ENCODE measurements around the gene ACVR1C.

Gene ACVR1C

GRCh38 chr2:157628477-157629415, at the start of gene ACVR1C:
TSS of gene ACVR1C (minus strand) at chr2:157628864. CDS start at chr2:157628644, 220 bp downstream.
- DNase-seq: peak; percentile 63

- no peak for DNase-seq
Measured at GRCh38 chr2:157677941-157678340, 49.3 kb upstream of the ACVR1C start.

GRCh38 chr2:157672129-157672528, 43.5 kb upstream of the ACVR1C start:
- DNase-seq: no peak

GRCh38 chr2:157662401-157662800, 33.7 kb upstream of the ACVR1C start:
- no peak for DNase-seq

GRCh38 chr2:157661776-157662175, 33.1 kb upstream of the ACVR1C start:
- DNase-seq: no peak

GRCh38 chr2:157657858-157658257, 29.2 kb upstream of the ACVR1C start:
- no peak for DNase-seq

- DNase-seq: no peak
Measured at GRCh38 chr2:157657101-157657500, 28.4 kb upstream of the ACVR1C start.

GRCh38 chr2:157644776-157645175, 16.1 kb upstream of the ACVR1C start:
- DNase-seq: no peak

GRCh38 chr2:157631861-157632260, 3.2 kb upstream of the ACVR1C start:
- DNase-seq: no peak

GRCh38 chr2:157627594-157628476, 829 bp downstream of the ACVR1C start:
- DNase-seq: peak; percentile 16

GRCh38 chr2:157625296-157625695, 3.4 kb downstream of the ACVR1C start:
- no peak for DNase-seq

- no peak for DNase-seq
Measured at GRCh38 chr2:157620956-157621355, 7.7 kb downstream of the ACVR1C start.

GRCh38 chr2:157611726-157612125, 16.9 kb downstream of the ACVR1C start:
- DNase-seq: no peak

GRCh38 chr2:157611110-157611509, 17.6 kb downstream of the ACVR1C start:
- DNase-seq: no peak

GRCh38 chr2:157606534-157606933, 22.1 kb downstream of the ACVR1C start:
- DNase-seq: no peak

GRCh38 chr2:157603198-157603597, 25.5 kb downstream of the ACVR1C start:
- no peak for DNase-seq

GRCh38 chr2:157601807-157602206, 26.9 kb downstream of the ACVR1C start:
- DNase-seq: no peak

GRCh38 chr2:157596992-157597681, 31.5 kb downstream of the ACVR1C start:
- peak; percentile 25 for DNase-seq

GRCh38 chr2:157593411-157593810, 35.3 kb downstream of the ACVR1C start:
- no peak for DNase-seq

GRCh38 chr2:157592948-157593347, 35.7 kb downstream of the ACVR1C start:
- no peak for DNase-seq

GRCh38 chr2:157592374-157592773, 36.3 kb downstream of the ACVR1C start:
- no peak for DNase-seq

GRCh38 chr2:157587576-157587975, 41.1 kb downstream of the ACVR1C start:
- no peak for DNase-seq

GRCh38 chr2:157574165-157574564, 54.5 kb downstream of the ACVR1C start:
- DNase-seq: no peak

Data from activated effector memory CD4-positive, alpha-beta T cell treated with Interleukin-2 at 50 U/mL for 16 hours (primary cell).